Calu3 (cell line): ENCODE measurements around the gene STOM. TPM values are rescaled to one million over a fixed set of nuclear protein-coding genes. Genes with fewer than 3 reads are reported as not detected.

ENCODE experiments used
- BruUV-seq: library from RNA; stranded (reverse); fragments of 400-500 nt; replicated peaks from 2 replicates; lab custom pipeline; 2021; lab: Mats Ljungman, UMichigan
- CTCF ChIA-PET: fragments of 300-600 bp; sonication (Branson Sonifier 250); formaldehyde crosslinking; loops from one replicate; lab custom pipeline; 2022; ENCODE audit warnings: antibody characterized with exemption; lab: Charles Lee
- DNase-seq: peaks from one replicate; pipeline ENCODE4 v3.0.0; 2022
- H3K27ac Mint-ChIP-seq: one replicate; pipeline ENCODE4 v1.8.0; 2022; ENCODE audit warnings: mixed read lengths; ENCODE audit not compliant: unreplicated experiment
- H3K27me3 Mint-ChIP-seq: one replicate; pipeline ENCODE4 v1.8.0; 2022; ENCODE audit warnings: mixed read lengths; ENCODE audit not compliant: unreplicated experiment
- H3K36me3 Mint-ChIP-seq: one replicate; pipeline ENCODE4 v1.8.0; 2022; ENCODE audit warnings: mild to moderate bottlenecking, moderate library complexity, mixed read lengths; ENCODE audit not compliant: insufficient read depth, unreplicated experiment
- H3K4me1 Mint-ChIP-seq: one replicate; pipeline ENCODE4 v1.8.0; 2022; ENCODE audit warnings: mild to moderate bottlenecking, low read depth, mixed read lengths; ENCODE audit not compliant: unreplicated experiment
- H3K4me3 Mint-ChIP-seq: one replicate; pipeline ENCODE4 v1.8.0; 2022; ENCODE audit warnings: mild to moderate bottlenecking, low read depth, moderate library complexity, mixed read lengths; ENCODE audit not compliant: unreplicated experiment
- H3K9me3 Mint-ChIP-seq: one replicate; pipeline ENCODE4 v1.8.0; 2022; ENCODE audit warnings: low read depth, mixed read lengths; ENCODE audit not compliant: unreplicated experiment
- intact Hi-C: fragments of 100-400 bp; cut with micrococcal nuclease; formaldehyde crosslinking; loops from one replicate; pipeline ENCODE4 v1.10.0; 2022; ENCODE audit not compliant: unreplicated experiment
- total RNA-seq: library from RNA; stranded (reverse); gene quantifications from 2 replicates; pipeline ENCODE4 v1.2.3, GENCODE V29; 2022
- TF ChIP-seq, protein P1 (sequence below): fragments of 200-600 bp; IDR thresholded peaks from one replicate; pipeline ENCODE4 v1.8.0; 2022; ENCODE audit warnings: antibody characterized with exemption; ENCODE audit not compliant: unreplicated experiment

The STOM gene
- total RNA-seq, 1 experiment from 2014 or later: 25.5 TPM

DNA sequence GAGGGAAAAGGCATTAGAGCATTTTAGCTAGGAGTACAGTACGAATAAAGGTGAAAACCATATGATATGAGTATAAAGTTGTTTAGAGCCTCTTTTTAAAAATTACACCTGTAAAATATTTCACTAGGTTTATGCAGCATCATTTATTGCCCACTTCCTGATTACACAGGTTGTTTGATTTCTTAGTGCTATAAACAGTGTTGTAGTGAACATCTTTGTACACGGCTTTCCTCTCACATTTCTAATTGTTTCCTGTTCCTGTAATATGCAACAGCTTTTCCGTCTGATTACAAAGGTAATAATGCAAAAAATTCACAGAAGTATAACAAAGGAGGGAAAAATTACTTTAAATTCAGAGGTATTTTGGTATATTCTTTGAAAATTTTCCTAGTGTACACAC, 13.0 kb downstream of the STOM start:
- no peak for DNase-seq
- CTCF ChIA-PET: no interaction called here
- H3K27ac Mint-ChIP-seq: peak overlapping the region; percentile 95
- peaks cover 7% of the 10 kb centered on the region for H3K36me3 Mint-ChIP-seq
- H3K27me3 Mint-ChIP-seq: no peaks in the 10 kb centered on the region
- no TSS peak for BruUV-seq
- no peaks in the 10 kb centered on the region for H3K9me3 Mint-ChIP-seq
- H3K4me1 Mint-ChIP-seq: peaks cover 28% of the 10 kb centered on the region
- TF ChIP-seq, protein P1, sequence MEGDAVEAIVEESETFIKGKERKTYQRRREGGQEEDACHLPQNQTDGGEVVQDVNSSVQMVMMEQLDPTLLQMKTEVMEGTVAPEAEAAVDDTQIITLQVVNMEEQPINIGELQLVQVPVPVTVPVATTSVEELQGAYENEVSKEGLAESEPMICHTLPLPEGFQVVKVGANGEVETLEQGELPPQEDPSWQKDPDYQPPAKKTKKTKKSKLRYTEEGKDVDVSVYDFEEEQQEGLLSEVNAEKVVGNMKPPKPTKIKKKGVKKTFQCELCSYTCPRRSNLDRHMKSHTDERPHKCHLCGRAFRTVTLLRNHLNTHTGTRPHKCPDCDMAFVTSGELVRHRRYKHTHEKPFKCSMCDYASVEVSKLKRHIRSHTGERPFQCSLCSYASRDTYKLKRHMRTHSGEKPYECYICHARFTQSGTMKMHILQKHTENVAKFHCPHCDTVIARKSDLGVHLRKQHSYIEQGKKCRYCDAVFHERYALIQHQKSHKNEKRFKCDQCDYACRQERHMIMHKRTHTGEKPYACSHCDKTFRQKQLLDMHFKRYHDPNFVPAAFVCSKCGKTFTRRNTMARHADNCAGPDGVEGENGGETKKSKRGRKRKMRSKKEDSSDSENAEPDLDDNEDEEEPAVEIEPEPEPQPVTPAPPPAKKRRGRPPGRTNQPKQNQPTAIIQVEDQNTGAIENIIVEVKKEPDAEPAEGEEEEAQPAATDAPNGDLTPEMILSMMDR: no peak
- H3K4me3 Mint-ChIP-seq: peak overlapping the region; percentile 47
- intact Hi-C loops: no loop called here

DNA sequence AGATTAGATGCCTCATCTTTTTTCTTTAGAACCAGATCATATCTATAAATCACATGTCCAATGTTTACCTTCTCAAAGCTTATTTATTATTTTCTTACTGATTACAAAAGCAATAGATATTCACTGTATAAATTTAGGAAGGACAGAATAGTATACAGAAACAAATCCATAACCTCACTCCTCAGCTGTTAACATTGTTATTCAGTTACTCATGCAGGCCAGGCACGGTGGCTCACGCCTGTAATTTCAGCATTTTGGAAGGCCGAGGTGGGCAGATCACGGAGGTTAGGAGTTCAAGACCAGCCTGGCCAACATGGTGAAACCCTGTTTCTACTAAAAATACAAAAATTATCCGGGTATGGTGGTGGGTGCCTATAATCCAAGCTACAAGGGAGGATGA, 15.3 kb downstream of the STOM start:
- Mint-ChIP-seq H3K4me1 (peaks cover 38% of the 10 kb centered on the region), H3K9me3 (no peaks in the 10 kb centered on the region), H3K27ac (no peak overlapping the region), H3K27me3 (no peaks in the 10 kb centered on the region), H3K4me3 (no peak overlapping the region), H3K36me3 (peaks cover 7% of the 10 kb centered on the region)
- intact Hi-C loops: no loop called here
- TF ChIP-seq, protein P1: no peak
- CTCF ChIA-PET: interaction anchor here (0.7 kb wide), 1 partner anchor 35 kb away, joined by 5 read pairs; no protein-coding TSS in a partner anchor
- BruUV-seq: no TSS peak
- no peak for DNase-seq

DNA sequence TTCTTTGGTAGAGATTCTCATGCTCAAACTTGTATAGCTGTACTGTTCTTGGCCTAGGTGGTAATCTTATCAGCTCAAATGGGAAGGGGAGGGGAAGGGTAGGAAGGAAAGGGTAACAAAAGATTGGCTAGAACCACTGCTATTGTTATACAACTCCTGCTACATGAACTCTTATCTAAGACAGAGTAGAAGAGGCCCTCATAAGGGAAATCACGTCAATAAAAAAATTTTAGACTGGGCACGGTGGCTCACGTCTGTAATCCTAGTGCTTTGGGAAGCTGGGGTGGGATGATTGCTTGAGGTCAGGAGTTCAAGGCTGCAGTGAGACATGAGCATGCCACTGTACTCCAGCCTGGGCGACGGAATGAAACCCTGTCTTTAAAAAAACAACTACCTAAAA, 15.9 kb downstream of the STOM start:
- peaks cover 7% of the 10 kb centered on the region for H3K36me3 Mint-ChIP-seq
- peaks cover 38% of the 10 kb centered on the region for H3K4me1 Mint-ChIP-seq
- DNase-seq: no peak
- intact Hi-C loops: no loop called here
- no peak overlapping the region for H3K4me3 Mint-ChIP-seq
- TF ChIP-seq, protein P1: no peak
- H3K27me3 Mint-ChIP-seq: no peaks in the 10 kb centered on the region
- BruUV-seq: no TSS peak
- H3K27ac Mint-ChIP-seq: no peak overlapping the region
- CTCF ChIA-PET: interaction anchor here (1.2 kb wide), 1 partner anchor 10 kb away, joined by 6 read pairs; no protein-coding TSS in a partner anchor
- no peaks in the 10 kb centered on the region for H3K9me3 Mint-ChIP-seq

DNA sequence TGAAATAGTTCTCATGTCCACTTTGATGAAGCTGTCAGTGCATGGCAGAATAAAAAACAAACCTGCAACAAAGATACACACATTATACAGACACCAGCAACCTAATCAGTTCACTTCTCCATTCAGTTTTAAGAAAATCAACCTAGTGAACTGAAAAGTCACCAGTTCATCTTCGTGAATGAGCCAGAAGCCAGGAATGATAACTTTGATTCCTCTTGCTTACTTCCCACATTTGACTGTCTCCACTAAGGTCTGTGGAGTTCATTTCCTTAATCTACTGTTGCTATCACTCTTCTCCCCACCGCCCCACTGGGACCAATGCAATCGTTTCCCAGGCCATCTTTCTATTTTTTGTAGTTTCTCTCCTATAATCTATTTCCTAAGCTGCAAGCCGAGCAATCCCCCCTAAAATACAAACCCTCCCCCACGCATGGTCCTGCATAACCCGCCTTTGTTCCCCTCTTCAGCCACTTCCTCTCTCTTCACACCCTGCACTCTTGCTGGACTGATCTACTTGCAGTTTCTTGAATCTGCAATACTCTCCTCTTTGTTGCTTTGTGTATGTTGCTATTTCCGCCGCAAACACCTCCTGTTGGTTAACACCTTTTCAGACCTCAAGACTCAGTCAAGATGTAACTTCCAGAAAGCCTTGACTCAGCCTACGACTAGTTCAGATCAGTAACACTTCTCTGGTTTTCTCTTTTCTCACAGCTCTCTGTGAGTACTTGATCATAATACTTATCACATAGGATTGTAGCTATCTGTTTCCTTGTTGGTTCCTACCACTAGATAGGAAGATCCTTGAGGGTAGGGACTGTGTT, 16.6 kb downstream of the STOM start:
- no peaks in the 10 kb centered on the region for H3K9me3 Mint-ChIP-seq
- CTCF ChIA-PET: interaction anchor here (1.2 kb wide), 1 partner anchor 11 kb away, joined by 6 read pairs; no protein-coding TSS in a partner anchor
- BruUV-seq: no TSS peak
- no peak overlapping the region for H3K4me3 Mint-ChIP-seq
- H3K4me1 Mint-ChIP-seq: peaks cover 32% of the 10 kb centered on the region
- no peak overlapping the region for H3K27ac Mint-ChIP-seq
- DNase-seq: no peak
- H3K27me3 Mint-ChIP-seq: no peaks in the 10 kb centered on the region
- intact Hi-C loops: no loop called here
- TF ChIP-seq, protein P1: no peak
- peaks cover 7% of the 10 kb centered on the region for H3K36me3 Mint-ChIP-seq
